ENCODE data around the gene C2CD2L. TPM values are rescaled to one million over a fixed set of nuclear protein-coding genes. Genes with fewer than 3 reads are reported as not detected.

C2CD2L gene
- total and polyA plus RNA-seq, 2 of the 13 experiments (the other 11 are each of a cell fraction or from before 2014, with no cell fraction given): 3.7 to 5.5 TPM

DNA sequence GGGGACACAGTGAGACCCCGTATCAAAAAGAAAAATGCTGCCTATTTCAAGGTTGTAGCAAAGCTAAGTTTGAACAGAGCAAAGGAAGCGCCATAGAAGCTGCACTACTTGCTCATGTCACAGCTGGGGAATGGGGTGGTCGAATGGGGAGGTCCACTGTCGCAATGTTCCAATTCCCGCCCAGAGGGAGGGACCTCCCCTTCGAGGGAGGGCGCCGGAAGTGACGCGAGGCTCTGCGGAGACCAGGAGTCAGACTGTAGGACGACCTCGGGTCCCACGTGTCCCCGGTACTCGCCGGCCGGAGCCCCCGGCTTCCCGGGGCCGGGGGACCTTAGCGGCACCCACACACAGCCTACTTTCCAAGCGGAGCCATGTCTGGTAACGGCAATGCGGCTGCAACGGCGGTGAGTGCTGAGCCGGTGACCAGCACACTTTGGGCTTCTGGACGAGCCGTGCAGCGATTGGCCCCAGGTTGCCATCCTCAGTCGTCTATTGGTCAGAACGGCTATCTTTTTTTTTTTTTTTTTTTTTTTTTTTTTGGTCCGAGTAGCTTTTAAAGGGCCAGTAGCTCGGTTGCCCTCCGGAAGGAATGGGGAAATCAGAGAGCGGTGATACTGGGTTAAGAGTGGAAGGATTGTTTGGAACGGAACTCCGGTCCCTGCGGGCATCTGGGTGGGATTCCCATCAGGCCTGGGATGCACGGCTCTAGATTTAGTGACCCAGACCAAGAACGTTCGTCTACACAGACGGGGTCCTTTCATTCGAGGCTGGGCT lies 22.3 kb upstream of the C2CD2L start, which contains the start of gene HMBS (continued):
- TF ChIP-seq, protein P1, sequence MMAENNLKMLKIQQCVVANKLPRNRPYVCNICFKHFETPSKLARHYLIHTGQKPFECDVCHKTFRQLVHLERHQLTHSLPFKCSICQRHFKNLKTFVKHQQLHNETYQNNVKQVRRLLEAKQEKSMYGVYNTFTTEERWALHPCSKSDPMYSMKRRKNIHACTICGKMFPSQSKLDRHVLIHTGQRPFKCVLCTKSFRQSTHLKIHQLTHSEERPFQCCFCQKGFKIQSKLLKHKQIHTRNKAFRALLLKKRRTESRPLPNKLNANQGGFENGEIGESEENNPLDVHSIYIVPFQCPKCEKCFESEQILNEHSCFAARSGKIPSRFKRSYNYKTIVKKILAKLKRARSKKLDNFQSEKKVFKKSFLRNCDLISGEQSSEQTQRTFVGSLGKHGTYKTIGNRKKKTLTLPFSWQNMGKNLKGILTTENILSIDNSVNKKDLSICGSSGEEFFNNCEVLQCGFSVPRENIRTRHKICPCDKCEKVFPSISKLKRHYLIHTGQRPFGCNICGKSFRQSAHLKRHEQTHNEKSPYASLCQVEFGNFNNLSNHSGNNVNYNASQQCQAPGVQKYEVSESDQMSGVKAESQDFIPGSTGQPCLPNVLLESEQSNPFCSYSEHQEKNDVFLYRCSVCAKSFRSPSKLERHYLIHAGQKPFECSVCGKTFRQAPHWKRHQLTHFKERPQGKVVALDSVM (CRISPR knock-in tag; IDR thresholded peaks at IDR 0.05): peak; percentile 90
- TF ChIP-seq IKZF1 (IDR thresholded peaks at IDR 0.05) (no peak), RFX3 (CRISPR knock-in tag; IDR thresholded peaks at IDR 0.05) (no peak), CC2D1A (CRISPR knock-in tag; IDR thresholded peaks at IDR 0.05) (no peak), MEIS2 (CRISPR knock-in tag; IDR thresholded peaks at IDR 0.05) (no peak; the same call in 1 of the 2 replicates), ZBTB7A (CRISPR knock-in tag; IDR thresholded peaks at IDR 0.05) (no peak), GFI1 (CRISPR knock-in tag; IDR thresholded peaks at IDR 0.05; ENCODE audit: borderline replicate concordance) (no peak), ZNF12 (CRISPR knock-in tag; IDR thresholded peaks at IDR 0.05) (no peak), ZNF605 (CRISPR knock-in tag; IDR thresholded peaks at IDR 0.05) (peak; percentile 80; the same call in 1 of the 2 replicates), ZNF34 (CRISPR knock-in tag; IDR thresholded peaks at IDR 0.05; ENCODE audit: borderline replicate concordance) (no peak), ZBTB14 (CRISPR knock-in tag; IDR thresholded peaks at IDR 0.05) (no peak), ZNF552 (CRISPR knock-in tag; IDR thresholded peaks at IDR 0.05; ENCODE audit: borderline replicate concordance) (0 out of 2 replicates have a peak, but pooled peaks have one; percentile 49), YEATS2 (CRISPR knock-in tag; IDR thresholded peaks at IDR 0.05; ENCODE audit: borderline replicate concordance) (peak; percentile 87), ZXDC (CRISPR knock-in tag; IDR thresholded peaks at IDR 0.05) (no peak), ARID3A (IDR thresholded peaks at IDR 0.05; ENCODE audit: low read depth, low read length) (no peak)
- TF ChIP-seq, protein P2, sequence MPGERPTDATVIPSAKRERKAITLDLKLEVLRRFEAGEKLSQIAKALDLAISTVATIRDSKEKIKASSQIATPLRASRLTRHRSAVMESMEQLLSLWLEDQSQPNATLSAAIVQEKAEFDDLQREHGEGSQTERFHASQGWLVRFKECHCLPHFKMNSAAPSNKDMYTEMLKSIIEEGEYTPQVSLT (CRISPR knock-in tag; IDR thresholded peaks at IDR 0.05; ENCODE audit: borderline replicate concordance, low read depth): no peak
- TF ChIP-seq, protein P3, sequence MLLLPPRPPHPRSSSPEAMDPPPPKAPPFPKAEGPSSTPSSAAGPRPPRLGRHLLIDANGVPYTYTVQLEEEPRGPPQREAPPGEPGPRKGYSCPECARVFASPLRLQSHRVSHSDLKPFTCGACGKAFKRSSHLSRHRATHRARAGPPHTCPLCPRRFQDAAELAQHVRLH (CRISPR knock-in tag; IDR thresholded peaks at IDR 0.05; ENCODE audit: borderline replicate concordance, low read depth): no peak; the same call in 1 of the 2 replicates
- TF ChIP-seq, protein P4, sequence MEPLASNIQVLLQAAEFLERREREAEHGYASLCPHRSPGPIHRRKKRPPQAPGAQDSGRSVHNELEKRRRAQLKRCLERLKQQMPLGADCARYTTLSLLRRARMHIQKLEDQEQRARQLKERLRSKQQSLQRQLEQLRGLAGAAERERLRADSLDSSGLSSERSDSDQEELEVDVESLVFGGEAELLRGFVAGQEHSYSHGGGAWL (CRISPR knock-in tag; IDR thresholded peaks at IDR 0.05): peak; percentile 83

Data from HepG2 (cell line).